ENCODE data around the gene FOXF2.

Gene FOXF2

DNA sequence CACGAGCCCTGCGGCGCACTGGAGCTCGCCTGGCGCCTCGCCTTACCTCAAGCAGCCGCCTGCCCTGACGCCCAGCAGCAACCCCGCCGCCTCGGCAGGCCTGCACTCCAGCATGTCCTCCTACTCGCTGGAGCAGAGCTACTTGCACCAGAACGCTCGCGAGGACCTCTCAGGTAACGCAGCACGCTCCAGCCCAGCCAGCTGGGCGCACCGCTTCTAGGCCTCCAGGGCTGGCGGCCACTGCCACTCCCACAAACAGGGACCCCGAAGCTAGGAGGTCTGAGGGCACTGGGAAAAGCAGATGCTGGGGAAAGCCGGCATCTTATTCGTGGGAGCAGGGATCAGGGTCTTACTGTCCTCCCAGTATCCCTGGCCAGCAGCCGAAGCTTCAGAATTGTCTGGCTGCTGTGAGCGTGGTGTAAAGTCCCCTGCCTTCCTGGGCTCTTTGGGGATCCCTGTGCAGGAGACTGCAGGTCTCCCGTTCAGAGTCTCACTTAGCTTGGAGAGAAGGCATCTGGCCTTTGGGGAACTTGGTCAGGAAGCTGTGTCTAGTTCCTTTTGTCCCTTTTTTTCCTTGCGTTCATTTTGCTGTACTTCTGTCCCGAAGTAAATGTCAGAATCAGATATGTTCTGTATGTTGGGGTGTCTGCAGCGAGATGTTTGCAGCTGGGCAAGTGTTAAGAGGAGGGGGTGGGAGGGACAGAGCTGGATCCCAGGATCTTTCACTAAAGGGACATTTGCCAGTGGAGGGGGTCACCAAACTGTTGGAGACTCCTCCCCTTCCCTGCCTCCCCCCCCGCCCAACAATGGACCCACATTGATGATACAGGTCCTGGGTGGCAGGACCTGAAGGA lies 1.8 kb downstream of the FOXF2 start:
- DNase-seq (ENCODE audit: low spot score): no peak

DNA sequence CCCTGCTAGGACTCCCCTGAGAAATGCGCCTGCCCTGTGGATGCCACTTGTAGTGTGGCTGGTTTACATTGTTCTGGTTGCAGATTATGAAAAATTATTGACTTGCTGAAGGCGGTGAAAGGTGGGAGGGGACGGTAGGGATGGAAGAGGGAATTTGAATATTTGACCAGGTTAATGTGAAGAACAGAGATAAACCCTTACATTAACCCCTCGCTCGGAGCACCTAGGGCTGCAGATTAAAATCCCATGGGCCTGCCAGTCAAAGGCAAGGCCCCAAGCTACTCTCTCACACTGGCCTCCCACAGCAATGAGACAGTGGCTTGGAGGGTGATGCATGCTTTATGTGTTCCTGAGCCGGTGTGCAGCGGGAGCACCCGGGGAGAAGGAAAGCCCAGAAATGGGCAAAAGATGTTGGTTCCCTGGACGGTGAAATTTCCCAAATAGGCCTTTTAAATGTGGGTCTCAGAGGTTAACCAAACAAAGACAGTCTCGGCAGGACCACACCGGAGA lies 2.5 kb downstream of the FOXF2 start:
- DNase-seq (ENCODE audit: low spot score): no peak

DNA sequence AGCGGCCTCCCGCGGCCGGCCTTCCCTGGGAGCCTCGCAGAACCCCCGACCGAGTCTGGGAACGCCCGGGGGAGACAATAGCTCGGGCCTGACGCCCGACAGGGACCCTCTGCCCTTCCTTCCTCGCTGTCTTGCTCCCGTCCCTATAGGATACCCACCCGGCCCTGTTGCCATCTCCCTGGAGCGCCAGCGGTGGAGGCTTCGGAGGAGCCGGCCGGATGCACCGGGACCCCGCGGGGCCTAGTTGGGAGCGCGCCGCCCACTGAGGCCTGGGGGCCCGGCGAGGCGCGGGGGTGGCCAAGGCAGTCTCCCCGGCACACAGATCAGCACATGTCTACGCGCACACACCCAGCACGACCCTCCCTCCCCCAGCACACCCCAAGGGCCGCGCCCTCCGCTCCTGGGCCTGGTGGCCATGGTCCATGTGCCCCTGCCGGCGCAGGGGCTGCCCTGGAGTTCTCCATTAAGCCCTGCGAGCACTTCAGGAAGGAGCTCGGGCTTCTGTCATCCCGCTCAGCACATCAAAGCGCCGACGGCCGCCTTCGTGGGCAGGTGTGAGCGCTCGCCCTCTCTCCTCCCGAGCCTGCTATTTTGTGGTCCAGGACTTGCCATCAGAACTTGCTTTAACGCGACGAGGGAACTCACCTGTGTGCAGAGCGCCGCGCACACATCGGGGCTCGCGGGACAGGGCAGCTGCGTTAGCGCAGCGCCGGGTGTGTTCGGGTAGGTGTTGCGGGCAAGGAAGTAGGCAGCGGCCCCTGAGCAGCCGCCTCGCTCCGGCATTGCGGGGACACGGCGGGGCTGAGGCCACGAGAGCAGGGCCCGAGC lies 3.7 kb downstream of the FOXF2 start:
- no peak for DNase-seq (ENCODE audit: low spot score)

DNA sequence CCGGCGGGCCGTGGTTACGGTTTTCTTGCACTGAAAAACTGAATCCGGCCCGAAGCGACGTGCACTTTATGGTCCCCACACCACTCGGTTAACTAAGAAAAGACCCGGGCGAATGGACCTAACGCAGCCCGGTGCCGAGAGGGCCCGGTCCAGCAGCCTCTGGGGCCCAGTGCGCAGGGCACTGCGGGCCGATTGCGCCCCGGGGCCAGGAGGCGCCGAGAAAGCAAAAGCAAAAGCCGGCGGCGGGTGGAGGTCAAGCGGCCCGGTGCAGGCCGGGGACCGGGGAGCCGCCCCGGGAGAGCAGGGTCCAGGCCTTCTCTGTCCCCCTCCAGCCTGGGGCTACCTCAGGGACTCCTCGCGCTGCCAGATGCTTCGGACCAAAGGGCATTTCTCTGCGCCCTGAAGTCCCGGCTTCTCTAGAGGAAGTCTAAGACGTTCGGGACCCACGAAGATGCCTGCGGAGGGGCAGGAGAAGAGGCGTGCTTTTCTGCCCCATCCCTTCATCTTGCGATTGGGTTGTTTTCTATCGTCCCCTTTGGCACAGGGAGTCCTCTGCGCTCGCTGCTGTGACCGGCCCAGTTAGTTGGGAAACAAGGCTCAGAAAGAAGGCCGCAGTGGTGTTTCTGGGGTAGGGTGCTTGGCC lies 4.4 kb downstream of the FOXF2 start:
- no peak for DNase-seq (ENCODE audit: low spot score)

DNA sequence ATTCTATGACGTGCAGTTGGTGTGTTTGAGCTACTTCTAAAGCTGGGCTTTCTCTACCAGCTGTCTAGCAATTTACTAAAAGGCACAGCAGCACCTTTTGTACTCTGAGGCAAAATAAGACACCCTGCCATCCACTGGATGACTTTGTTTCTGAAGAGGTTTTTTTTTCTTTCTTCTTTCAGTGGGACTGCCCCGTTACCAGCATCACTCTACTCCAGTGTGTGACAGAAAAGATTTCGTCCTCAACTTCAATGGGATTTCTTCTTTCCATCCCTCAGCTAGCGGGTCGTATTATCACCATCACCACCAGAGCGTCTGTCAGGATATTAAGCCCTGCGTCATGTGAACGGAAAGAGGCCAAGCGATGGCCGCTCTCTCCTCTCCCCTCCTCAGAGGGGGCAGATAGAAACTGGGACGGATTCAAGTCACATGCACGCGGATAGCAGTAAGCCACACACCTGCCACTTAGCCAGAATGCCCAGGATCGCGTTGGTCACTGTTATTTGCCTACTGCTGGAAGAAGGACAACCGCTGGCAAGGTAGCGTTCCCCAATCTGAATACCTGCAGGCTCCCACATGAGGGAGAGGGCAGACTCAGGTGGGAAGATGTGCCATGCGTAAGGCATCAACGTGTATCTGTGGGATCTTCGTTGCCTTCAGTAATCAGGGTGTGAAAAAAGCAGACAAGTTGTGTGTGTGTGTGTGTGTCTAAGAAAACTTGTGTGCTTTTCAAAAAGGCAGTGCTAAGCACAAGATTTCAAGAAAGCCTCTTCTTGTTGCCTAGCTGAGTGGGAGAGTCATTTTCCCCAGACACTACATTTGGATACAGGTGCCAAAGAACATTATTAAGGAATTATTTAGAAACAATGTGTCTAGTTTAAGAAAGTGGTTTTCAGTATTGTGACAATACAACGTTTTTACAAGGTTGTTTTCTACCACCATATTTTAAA lies 5.4 kb downstream of the FOXF2 start:
- no peak for DNase-seq (ENCODE audit: low spot score)

DNA sequence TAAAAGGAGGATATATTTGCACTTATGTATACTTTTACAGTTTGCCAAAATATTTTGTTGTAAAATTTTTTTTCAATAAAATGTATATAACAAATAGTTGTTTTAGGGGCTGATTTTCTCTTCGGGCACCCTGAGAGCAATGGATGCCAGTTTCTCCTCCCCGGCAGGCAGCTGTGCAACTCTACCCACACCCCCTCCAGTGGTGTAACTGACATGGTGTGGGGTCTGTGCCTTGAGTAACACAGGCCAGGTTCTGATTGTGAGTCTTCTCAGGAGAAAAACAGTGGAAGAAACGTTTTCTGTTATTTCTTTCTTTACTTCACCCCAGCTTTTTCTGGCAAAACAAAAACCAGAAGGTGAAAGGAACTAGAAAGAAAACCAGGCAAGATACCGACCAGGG lies 6.1 kb downstream of the FOXF2 start:
- DNase-seq (ENCODE audit: low spot score): no peak

DNA sequence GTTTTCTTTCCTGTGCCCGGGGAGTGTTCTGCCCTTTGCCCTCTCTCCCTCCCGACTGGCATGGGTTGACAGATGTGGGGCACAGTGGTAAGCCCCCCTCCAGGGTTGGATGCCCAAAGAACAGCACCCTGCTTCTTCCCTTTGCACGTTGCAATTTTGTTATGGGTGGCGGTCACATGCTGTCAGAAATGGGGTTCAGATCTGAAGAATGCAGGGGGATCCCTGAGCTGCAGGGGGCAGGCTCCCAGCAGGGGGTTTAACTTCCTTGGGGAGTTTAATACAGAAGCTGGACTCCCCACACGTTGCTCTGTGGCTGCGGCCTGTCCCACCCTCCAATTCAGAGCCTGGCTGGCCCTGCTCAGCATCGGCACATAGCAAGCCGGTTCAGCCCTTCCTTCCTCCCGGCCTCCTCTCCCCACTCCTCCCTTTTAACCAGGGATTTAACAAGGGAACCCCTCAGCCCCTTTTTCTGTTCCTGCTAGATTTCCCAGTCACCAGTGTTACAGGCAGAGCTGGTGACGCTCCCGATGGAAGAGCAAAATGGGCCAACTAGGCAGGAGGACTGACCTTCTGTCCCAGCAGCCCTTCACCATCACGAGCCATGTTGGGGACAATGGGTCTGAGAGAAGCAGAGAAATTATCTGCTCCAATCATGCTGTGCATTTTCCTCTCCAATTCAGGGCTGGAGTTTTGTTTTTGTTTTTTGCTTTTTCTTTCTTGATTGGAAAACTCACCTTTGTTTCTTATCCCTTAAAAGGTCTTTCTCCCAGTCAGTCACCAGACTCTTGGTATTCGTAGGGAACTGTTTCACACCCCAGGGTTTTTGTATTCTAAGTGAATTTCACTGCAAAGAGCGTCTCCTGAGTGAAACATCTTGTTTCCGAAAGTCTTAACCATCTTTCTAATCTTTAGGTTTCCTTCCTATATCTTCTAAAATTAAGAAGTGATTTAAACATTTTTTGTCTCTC lies 6.8 kb downstream of the FOXF2 start:
- no peak for DNase-seq (ENCODE audit: low spot score)

DNA sequence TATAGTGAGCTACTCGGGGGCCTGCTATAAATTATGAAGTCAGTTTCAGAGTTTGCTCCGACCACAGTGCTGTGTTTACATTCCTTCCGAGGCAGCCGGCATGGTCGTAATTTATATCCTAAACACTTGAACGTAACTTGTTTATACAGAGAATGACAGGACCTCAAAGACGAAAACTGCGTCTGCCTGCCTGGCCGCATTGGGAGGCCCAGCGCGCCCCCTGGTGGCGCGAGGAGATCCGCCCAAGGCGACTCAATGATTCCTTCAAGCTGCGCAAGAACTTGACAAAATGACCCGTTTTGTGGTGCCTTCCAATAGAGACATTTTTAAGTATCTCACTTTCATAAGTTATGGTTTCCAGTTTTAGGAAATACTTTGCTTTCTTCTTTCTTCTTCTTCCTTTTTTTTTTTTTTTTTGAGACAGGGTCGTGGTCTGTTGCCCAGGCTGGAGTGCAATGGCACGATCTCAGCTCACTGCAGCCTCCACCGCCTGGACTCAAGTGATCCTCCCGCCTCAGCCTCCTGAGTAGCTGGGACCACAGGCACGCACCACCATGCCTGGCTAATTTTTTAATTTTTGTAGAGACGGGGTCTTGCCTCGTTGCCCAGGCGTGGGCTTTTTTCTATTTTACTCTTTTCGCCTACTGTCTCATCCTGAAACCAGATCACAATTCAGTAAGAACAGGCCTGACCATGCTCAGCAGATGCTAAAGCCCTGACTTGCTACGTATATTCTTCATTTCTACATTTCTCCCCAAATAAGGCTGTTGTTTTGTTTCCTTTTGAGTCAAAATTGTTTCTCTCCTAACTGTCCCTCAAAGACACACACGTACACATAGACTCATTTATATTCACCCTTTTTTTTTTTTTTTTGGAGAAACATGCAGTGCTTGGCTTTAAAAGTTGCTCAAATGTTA lies 7.8 kb downstream of the FOXF2 start:
- peak; percentile 62 for DNase-seq (ENCODE audit: low spot score)

DNA sequence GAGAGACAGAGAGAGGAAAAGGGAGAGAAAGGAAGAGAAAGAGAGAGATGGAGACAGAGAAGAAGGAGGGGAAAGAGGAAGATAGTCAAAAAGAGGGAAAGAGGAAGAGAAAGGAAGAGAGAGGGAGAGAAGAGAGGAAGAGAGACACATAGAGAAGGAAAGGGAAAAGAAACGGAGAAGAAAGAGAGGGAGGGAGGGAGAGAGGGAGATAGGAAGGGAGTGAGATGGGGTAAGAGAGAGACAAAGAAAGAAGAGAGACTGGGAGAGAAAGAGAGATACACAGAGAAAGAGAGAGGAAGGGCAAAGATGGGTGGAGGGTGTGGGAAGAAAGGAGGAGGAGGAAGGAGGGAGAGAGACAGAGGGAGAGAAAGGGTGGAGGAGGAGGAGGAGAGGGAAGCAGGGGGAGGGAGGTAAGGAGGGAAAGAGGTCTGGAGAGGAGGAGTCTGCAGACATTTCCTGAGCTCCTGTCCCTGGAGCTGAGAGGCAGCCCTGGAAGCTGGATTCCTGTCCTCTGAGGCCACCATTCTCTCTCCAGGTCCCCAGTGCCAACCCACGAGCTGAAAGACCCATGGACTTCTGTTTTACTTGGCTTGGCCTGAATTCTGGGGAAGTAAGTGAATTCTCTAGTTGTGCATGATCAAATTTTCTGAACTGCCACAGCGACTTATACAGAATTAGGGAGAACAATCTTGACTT lies 9.9 kb downstream of the FOXF2 start:
- no peak for DNase-seq (ENCODE audit: low spot score)

DNA sequence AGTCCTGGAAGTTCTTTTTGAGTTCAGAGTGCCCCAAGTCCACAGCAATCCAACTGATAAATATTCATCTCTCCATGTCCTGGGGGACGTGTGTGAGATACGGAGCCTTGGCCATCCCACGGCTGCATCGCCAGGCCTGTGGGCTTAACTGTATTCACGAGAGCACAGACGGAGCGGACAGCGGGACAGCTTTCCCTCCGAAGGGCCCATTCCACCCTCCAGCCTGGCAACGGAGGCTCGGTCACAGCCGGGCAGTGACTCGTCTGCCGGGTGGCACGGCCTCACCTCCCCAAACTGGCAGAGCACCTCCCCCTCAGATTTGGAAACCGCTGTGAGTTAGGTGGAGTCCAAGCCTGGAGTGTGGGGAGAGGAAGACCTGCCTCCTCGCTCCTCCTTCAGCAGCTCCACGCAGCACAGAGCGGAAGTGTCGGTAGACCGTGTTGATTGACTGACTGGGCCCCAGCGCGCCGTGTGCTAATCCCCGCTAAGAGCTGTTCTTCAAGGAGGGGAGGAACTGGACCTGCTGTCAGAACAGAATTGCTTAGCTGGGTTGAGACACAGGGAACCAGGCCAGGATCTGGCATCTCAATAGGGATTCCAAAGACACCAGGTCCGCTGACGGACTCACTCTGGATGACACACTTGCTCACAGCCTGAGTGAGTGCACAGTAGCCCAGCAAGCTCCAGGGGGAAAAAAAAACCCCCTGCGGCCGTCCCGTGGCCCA lies 10.9 kb downstream of the FOXF2 start:
- no peak for DNase-seq (ENCODE audit: low spot score)

DNA sequence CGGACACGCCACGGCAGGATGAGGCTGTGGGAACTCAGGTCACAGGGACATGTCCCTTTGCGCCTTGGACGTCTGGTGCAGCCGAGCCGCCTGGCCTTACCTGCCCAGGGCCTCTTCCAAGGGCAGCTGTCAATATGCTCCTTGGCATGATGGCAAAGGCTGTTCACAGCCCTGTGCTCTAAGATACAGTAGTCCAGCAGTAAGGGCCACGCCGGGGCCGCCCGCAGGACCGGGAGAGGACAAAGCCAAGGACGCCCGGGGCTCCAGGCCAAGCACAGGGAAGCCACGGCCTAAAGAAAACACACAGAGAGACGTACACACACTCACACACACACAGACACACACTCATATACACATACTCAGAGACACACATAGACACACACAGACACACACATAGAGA lies 13.0 kb downstream of the FOXF2 start:
- no peak for DNase-seq (ENCODE audit: low spot score)

DNA sequence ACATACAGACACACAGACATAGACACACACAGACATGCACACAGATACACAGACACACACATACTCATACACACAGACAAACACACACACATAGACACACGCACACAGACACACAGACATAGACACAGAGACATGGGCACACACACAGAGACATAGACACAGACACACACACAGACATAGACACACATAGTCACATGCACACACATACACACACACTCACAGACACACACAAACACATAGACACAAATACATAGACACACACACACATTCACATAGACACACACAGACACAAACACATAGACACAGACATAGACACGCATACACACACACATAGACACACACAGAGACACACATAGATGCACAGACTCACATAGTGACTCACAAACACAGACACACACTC lies 13.5 kb downstream of the FOXF2 start:
- DNase-seq (ENCODE audit: low spot score): no peak

DNA sequence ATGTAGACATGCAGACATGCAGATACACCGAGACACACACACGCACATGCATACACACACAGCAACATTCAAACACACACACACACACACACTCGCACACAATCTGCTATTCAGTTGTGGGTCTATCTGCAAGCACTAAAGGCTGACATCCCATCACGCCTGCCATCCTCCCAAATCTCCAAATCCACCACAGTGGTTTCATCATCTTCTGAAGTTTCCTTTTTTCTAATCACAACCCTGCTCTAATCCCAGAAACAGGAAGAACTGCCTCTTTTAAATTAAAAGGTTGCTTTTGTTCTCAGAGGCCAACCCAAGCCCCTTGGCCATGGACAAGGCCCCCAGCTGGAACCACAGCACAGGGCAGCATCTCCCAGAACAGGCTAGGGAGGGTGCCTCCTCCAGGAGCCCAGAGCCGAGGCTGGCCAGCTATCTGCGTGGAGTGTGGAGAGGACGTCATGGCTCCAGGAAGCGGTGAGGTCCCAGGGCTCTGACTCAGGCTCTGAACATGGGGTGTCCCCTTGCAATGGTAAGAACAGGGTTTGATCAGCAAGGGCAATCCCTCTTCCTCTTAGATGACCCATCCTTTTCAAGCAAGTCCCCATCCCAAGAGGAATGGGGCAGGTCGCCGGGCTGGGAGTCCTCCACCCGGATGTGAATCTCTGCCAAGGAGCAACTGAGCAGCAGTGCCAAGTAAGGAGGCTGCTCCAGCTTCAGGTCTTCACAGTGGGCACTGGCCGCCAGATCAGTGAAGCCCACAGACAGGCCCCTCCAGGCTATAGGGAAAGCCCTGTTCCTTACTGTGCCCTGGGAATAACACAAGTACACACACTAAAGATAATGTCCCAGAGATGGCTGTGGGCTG lies 14.7 kb downstream of the FOXF2 start:
- no peak for DNase-seq (ENCODE audit: low spot score)

DNA sequence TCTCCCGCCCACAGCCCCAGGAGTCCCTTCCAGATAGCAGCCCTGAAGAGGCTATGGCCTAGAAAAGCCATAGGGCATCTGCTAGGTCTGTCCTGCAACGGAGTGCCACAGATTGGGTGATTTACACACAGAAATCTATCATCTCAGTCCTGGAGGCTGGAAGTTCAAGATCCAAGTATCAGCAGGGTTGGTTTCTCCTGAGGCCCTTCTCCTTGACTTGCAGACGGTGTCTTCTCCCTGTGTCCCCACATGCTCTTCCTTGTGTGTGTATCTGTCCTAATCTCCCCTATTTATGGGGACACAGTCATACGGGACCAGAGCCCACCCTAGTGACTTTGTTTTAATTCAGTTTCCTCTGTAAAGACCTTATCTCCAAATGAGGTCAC lies 15.3 kb downstream of the FOXF2 start:
- DNase-seq (ENCODE audit: low spot score): no peak

DNA sequence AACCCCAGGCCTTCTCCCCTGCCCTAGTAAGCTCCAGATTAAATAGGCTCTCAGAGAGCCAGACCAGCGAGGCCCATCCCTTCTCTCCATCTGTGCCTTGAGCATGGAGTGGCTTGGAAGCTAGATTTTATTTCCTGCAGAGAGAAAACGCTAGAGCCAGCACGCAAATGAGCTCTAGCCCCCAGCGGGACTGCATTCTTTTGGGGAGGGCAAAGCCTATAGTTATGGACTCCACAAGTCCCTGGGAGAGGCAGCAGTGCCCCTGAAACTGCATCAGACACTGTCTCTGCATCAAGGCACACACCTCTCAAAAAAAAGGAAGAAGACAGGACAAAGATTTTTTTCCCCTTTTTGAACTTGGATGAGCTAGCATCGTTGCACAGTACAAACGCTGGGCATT lies 15.8 kb downstream of the FOXF2 start:
- no peak for DNase-seq (ENCODE audit: low spot score)

DNA sequence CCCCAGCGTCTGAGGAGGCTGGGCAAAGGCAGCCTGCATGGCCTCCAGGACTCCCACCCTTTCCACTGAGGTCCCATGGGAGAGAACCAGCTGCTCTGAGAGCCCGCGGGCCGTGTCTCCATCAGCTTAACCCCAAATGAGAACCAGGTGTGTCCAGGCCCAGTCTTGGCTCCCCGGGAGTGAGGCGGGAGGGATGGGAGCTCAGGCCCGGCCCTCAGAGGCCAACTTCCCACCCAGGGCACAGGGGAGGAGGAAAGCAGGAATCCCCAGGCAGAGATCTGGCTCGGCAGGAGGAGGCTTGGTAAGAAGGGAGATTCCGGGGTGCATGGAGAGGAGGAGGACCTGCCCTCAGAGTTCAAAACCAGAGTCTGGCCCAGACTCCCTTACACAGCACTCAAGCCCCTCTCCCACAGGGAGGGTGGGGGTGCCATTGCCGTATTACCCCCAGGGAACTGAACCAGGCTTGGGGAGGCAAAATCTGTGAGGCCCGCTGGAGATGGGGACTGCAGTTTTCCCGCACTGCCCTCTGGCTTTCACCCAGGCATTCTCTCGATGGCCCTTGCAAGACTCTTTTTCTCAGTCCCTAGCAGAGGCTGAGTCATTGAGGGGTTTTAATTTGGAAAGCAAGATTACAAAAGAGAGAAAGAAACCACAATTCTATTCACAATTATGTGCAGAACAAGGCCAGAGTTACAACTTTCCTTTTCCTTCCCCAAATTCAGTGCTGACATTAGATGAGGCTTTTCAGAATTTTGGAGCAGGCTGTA lies 17.1 kb downstream of the FOXF2 start:
- no peak for DNase-seq (ENCODE audit: low spot score)
